LNCaP clone FGC (cell line): ENCODE data around the gene PITPNM3.
"Not testable (repeated sequence)": the region's sequence is repeated elsewhere in the genome, so short reads cannot be mapped to it uniquely, and the experiment has no call there.

Experiments used
- DNase-seq: peaks from one replicate; pipeline ENCODE4 v3.0.0-alpha.2; 2011; ENCODE audit warnings: low read depth
- H3K4me3 ChIP-seq: 2 replicates; pipeline ENCODE4 v1.5.1; 2011; ENCODE audit warnings: mild to moderate bottlenecking, low read depth, low read length, control low read depth
- TF ChIP-seq, protein P1 (sequence below): IDR thresholded peaks from 2 replicates; pipeline ENCODE4 v1.5.1; 2012; ENCODE audit warnings: mild to moderate bottlenecking; ENCODE audit not compliant: control insufficient read depth, insufficient read depth; ENCODE audit errors: extremely low read depth

Gene PITPNM3

DNA sequence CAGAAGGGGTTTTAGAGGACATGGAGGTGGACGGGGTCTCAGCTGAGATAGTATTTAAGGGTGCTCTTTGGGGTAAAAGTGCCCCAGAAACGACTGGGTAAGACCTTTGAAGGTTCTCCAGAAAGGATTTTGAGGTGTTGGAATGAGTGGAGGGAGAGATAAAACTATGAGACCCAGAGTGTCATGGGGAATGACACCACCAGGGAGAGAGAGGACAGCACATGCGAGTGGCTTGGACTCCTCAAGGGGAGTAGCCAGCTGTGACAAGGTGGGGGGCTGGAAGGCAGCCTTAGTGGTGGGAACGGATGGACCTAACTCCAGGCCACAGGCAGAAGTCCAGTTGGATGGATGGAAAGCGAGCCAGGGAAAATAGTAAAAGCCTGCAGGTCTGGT is 19.2 kb upstream of the PITPNM3 start:
- no peak for DNase-seq
- TF ChIP-seq, protein P1, sequence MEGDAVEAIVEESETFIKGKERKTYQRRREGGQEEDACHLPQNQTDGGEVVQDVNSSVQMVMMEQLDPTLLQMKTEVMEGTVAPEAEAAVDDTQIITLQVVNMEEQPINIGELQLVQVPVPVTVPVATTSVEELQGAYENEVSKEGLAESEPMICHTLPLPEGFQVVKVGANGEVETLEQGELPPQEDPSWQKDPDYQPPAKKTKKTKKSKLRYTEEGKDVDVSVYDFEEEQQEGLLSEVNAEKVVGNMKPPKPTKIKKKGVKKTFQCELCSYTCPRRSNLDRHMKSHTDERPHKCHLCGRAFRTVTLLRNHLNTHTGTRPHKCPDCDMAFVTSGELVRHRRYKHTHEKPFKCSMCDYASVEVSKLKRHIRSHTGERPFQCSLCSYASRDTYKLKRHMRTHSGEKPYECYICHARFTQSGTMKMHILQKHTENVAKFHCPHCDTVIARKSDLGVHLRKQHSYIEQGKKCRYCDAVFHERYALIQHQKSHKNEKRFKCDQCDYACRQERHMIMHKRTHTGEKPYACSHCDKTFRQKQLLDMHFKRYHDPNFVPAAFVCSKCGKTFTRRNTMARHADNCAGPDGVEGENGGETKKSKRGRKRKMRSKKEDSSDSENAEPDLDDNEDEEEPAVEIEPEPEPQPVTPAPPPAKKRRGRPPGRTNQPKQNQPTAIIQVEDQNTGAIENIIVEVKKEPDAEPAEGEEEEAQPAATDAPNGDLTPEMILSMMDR, result no peak
- no peak overlapping the region for H3K4me3 ChIP-seq

DNA sequence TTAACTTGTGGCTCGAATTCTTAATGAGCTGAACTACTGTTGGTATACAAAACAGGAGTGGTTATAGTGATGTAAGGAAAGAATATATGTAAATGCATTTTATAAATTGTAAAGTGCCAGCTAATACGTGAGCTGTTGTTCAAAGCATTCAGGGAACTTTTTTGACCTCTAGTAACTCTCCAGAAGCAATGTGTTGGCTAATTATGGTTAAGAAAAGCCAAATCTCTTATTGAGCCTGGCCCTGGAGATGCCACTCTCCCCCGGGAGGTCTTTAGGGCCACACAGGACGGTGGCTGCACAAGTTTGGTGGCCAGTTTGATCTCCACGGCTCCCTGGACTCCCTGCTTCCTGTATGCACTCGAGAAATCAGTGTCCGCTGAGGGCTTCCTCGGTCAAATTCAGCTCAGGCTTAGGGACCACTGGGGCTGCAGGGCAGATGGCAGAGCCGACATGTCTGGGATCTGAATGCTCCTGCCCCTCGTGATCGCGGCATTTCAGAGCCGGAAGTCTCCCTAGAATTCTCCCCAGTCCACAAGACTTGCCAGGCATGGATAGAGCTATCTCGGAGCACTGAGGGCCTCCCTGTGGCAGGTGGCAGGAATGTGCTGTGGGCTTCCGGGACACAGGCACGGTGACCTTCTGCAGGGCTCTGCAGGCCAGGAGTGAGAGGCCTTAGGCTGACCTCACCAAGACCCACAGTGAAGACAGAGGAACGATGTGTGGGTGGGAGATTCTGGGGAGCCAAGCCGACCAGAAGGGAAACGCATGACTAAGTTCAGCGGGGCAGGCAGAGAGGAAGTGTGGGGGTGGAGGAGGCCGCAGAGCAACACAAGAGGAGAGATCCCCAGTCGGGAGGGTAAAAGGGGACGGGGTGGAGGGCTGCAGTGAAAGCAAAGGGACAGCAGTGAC is 18.6 kb upstream of the PITPNM3 start:
- TF ChIP-seq, protein P1, result no peak
- DNase-seq, result no peak
- no peak overlapping the region for H3K4me3 ChIP-seq

DNA sequence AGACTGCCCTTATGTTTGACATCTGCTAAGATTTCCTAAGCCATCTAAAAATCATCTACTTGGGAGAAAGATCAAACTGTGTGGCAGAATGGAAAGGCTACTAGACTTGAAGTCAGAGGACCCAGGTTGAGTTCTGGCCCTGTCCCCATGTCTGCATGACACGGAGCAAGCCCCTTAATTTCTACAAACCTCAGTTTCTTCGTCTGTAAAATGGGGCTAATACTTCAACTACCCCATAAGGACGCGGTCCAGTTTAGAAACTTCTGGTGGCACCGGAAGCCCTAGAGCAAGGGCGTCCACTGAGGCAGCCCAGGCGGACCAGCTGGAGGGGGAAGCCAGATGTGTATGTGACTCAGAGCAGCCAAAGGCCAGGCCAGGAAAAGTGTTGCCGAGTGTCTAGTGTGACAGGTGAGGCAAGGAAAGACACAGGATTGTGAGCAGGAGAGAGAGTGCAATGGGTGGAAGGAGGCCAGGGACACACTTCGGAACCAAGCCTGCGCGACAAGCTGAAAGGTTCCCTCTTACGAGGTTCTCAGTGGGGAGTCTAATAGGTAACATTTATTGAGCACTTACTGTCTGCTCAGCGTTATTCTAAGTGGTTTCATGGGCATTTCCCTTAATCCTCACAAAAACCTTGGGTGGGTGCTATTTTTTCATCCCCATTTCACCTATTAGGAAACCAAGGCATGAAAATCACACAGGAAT is 17.8 kb upstream of the PITPNM3 start:
- H3K4me3 ChIP-seq, result no peak overlapping the region
- TF ChIP-seq, protein P1, result no peak
- DNase-seq, result no peak

DNA sequence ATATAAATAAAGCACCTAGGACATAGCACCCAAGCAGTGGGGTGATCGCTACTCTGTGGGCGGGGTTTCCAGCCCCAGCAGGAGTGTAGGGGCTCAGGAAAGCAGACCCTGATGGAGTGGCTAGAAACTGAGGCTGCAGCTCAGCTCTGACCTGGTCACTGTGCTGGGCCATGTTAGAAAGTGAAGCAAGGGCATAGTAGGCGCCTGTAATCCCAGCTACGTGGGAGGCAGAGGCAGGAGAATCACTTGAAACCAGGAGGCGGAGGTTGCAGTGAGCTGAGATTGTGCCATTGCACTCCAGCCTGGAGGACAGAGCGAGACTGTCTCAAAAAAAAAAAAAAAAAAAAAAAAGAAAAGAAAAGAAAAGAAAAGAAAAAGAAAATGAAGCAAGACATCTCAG is 17.1 kb upstream of the PITPNM3 start:
- DNase-seq, H3K4me3 ChIP-seq: not testable (repeated sequence)

DNA sequence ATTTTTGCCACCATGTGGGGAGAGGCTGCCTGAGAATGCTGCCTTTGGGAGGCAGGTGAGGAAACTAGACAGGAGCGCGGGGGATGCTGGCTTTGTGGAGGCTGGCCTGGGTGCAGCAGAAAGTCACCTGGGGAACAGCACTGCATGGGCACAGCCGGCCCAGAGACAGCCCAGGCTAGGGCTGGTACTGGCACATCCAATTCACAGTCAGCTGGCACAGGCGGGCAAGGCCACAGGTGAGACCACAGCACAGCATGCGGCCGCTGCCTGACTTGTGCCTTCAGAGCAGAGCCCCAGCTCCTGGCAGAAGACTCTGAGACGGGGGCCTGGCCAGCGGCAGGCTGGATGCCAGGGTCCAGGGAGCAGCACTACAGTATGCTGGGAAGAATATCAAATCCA is 16.6 kb upstream of the PITPNM3 start:
- TF ChIP-seq, protein P1, result no peak
- no peak overlapping the region for H3K4me3 ChIP-seq
- DNase-seq, result no peak

DNA sequence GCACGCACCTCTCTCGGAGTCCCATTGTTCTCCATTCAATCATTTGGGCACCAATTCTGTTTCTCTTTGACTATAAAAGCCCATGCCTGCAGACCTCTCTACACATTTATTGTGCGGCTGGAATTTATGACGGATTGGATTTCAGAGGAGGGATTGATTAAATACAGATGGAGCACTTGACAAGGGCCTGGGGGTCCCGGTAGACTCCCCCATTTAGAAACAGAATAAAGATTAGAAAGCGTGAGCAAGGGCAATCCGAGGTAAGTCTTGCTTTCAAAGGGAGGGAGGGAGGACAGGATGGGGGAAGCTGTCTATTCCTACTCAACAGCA is 15.1 kb upstream of the PITPNM3 start:
- TF ChIP-seq, protein P1, result no peak

DNA sequence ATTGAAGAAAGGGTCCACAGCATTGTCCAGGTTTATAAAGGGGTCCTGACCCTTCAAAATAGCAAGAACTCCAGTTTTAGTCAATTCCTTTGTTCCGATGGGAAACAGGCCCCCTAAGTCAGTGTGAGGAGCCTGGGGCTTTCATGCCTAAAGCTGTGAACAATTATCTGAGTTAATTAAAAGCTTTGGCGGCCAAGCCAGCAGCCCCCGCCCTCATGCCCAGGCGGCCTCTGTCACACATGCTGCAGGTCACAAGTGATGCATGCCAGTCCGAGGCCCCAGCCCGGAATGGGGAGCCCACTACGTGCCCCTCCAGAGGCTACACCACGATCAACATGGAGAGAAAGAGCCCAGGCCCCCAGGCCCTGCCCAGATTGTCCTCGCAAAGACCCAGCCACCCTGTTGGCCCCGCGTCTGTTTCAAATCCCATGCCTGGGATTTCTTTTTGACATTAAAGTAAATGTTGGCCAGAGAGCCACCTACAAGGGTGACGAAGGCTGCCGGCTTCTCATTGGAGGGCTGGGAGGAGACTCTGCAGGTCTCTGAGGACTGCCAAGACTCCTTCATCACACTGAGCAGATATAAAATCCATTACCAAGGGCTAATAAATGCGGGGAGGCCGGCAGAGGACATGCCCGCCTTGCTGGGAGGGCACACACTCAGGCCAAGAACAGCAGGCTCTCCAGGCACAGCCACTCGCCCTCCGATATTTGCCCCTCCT is 14.5 kb upstream of the PITPNM3 start:
- DNase-seq, result no peak
- H3K4me3 ChIP-seq, result no peak overlapping the region
- TF ChIP-seq, protein P1, result no peak

More for the DNA sequence above, 15.1 kb upstream of the PITPNM3 start:
- no peak for DNase-seq
- no peak overlapping the region for H3K4me3 ChIP-seq
